ENCODE results near the gene WIPF1. TPM values are rescaled to one million over a fixed set of nuclear protein-coding genes. Genes with fewer than 3 reads are reported as not detected.

WIPF1 gene
- total RNA-seq, 1 experiment from 2014 or later = 62.6 TPM

DNA sequence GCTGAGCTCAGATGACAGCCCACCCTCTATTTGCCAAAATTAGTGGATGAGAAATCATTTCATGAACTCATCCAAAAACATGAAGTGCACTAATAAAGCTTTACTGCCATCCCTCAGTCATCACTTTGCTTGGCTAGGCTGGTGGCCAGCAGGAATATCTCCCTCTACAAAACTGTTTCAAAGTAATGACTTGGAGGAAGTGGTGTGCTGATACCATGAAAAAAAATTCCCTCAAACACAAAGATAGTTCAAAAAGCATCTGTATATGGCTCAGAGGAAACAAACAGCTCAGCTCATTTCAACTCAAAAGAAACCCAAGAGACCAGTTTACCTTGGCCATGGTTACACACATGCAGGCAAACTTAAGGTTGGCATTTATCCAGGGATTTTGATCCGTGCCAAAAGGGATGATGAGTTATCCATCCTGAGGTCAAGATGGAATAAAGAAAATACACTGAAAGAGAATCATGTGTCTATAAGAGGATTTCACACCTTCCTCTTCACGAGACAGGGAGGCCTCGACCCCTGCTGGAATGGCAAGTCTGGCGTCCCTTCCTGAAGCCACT lies 18.4 kb upstream of the WIPF1 start:
- Histone ChIP-seq H3K9ac (ENCODE audit: low read length) (peak overlapping the region; percentile 41), H3K4me2 (ENCODE audit: low read depth, low read length, poor library complexity, severe bottlenecking) (peak overlapping the region; percentile 58), H4K20me1 (ENCODE audit: insufficient read depth, low read depth, low read length) (no peaks in the 10 kb centered on the region), H3K36me3 (ENCODE audit: insufficient read depth, low read length) (peaks cover 28% of the 10 kb centered on the region), H3K27ac (ENCODE audit: low read length) (peak overlapping the region; percentile 99), H3K9me3 (ENCODE audit: low read length) (no peaks in the 10 kb centered on the region), H3K9me2 (replicated peaks; ENCODE audit: insufficient read depth, low read length) (no peaks in the 10 kb centered on the region), H3K4me1 (ENCODE audit: low read length) (peaks cover 79% of the 10 kb centered on the region), H3K27me3 (ENCODE audit: low read length) (no peaks in the 10 kb centered on the region), H3K4me3 (ENCODE audit: low read length) (0 out of 2 replicates have a peak overlapping the region, but pooled peaks have one; percentile 15), H2AFZ (ENCODE audit: low read length) (no peak overlapping the region), H3K79me2 (ENCODE audit: low read length) (peaks cover 68% of the 10 kb centered on the region)
- no peak for DNase-seq

DNA sequence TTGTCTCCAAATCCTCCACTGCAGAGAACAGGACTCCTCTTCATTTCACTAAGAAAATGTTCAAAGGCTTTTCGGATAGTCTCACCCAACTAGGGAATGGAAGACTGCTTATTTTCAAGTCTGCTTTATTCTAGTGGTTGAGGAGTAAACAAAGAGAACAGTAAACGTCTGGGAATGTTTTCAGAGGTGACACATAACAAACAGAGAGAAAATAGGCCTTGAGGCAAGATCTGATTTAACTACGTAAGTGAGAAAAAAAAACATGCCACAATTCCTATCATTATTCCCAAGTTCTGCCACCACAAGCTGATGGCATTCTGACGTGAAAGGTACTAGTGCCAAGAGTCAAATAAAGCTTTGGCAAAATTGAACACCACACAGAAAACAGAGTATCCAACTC lies 16.7 kb upstream of the WIPF1 start:
- Histone ChIP-seq H3K4me3 (ENCODE audit: low read length) (no peak overlapping the region), H3K4me1 (ENCODE audit: low read length) (peaks cover 96% of the 10 kb centered on the region), H3K4me2 (ENCODE audit: low read depth, low read length, poor library complexity, severe bottlenecking) (peak overlapping the region; percentile 40), H3K27ac (ENCODE audit: low read length) (peak overlapping the region; percentile 99), H3K9me2 (replicated peaks; ENCODE audit: insufficient read depth, low read length) (no peaks in the 10 kb centered on the region), H3K9ac (ENCODE audit: low read length) (no peak overlapping the region), H3K27me3 (ENCODE audit: low read length) (no peaks in the 10 kb centered on the region), H4K20me1 (ENCODE audit: insufficient read depth, low read depth, low read length) (no peaks in the 10 kb centered on the region), H3K79me2 (ENCODE audit: low read length) (peaks cover 67% of the 10 kb centered on the region), H3K36me3 (ENCODE audit: insufficient read depth, low read length) (peaks cover 29% of the 10 kb centered on the region), H3K9me3 (ENCODE audit: low read length) (no peaks in the 10 kb centered on the region), H2AFZ (ENCODE audit: low read length) (no peak overlapping the region)
- no peak for DNase-seq

DNA sequence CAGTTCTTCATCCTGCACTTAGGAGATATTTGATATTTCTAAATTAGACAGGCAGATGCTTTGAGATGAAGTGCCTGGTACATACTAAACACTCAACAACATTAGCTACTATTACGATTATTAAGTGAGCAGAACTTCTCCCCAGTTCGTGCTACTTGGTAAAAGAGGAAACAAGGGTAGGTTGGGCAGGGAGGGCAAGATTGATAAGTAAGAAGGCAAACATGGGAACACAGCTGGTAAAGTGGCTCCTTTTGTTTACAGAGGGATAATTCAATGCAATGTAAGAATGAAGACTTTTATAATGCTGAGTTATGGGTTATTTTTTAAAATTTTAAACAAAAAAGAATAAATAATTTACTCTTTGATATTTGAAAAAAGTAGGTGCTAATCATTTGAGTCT lies 15.9 kb upstream of the WIPF1 start:
- Histone ChIP-seq H2AFZ (ENCODE audit: low read length) (no peak overlapping the region), H3K4me1 (ENCODE audit: low read length) (peaks cover 100% of the 10 kb centered on the region), H3K4me2 (ENCODE audit: low read depth, low read length, poor library complexity, severe bottlenecking) (peak overlapping the region; percentile 40), H3K9me3 (ENCODE audit: low read length) (no peaks in the 10 kb centered on the region), H3K27ac (ENCODE audit: low read length) (peak overlapping the region; percentile 99), H3K9me2 (replicated peaks; ENCODE audit: insufficient read depth, low read length) (no peaks in the 10 kb centered on the region), H3K79me2 (ENCODE audit: low read length) (peaks cover 62% of the 10 kb centered on the region), H3K27me3 (ENCODE audit: low read length) (no peaks in the 10 kb centered on the region), H3K36me3 (ENCODE audit: insufficient read depth, low read length) (peaks cover 29% of the 10 kb centered on the region), H3K9ac (ENCODE audit: low read length) (0 out of 2 replicates have a peak overlapping the region, but pooled peaks have one; percentile 26), H3K4me3 (ENCODE audit: low read length) (0 out of 2 replicates have a peak overlapping the region, but pooled peaks have one; percentile 8), H4K20me1 (ENCODE audit: insufficient read depth, low read depth, low read length) (no peaks in the 10 kb centered on the region)
- DNase-seq = no peak

DNA sequence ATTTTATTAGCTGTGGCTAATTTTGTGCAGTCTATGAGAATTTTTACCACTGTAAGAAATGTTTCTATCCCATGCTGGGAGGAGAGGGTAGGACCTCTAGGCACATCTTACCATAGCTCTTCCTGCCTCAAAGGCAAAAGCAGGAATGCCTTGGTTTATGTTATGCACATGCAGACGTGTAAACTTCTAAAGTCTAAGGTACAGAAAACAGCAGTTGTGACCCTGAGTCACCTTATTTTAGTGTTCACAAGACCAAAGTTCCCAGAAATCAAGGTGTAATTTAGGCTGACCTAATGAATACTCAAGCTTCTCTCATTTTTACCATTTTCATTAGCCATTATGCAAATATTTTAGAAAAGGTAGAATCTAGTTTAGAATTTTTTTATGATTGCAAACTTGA lies 15.4 kb upstream of the WIPF1 start:
- no peaks in the 10 kb centered on the region for H4K20me1 ChIP-seq (ENCODE audit: insufficient read depth, low read depth, low read length)
- no peak overlapping the region for H3K9ac ChIP-seq (ENCODE audit: low read length)
- H3K9me2 ChIP-seq (replicated peaks; ENCODE audit: insufficient read depth, low read length) = no peaks in the 10 kb centered on the region
- 0 out of 2 replicates have a peak overlapping the region, but pooled peaks have one; percentile 8 for H3K4me3 ChIP-seq (ENCODE audit: low read length)
- no peak for DNase-seq
- H3K4me1 ChIP-seq (ENCODE audit: low read length) = peaks cover 100% of the 10 kb centered on the region
- no peaks in the 10 kb centered on the region for H3K27me3 ChIP-seq (ENCODE audit: low read length)
- no peak overlapping the region for H2AFZ ChIP-seq (ENCODE audit: low read length)
- peak overlapping the region; percentile 99 for H3K27ac ChIP-seq (ENCODE audit: low read length)
- H3K4me2 ChIP-seq (ENCODE audit: low read depth, low read length, poor library complexity, severe bottlenecking) = peak overlapping the region; percentile 40
- H3K79me2 ChIP-seq (ENCODE audit: low read length) = peaks cover 64% of the 10 kb centered on the region
- H3K36me3 ChIP-seq (ENCODE audit: insufficient read depth, low read length) = peaks cover 29% of the 10 kb centered on the region
- no peaks in the 10 kb centered on the region for H3K9me3 ChIP-seq (ENCODE audit: low read length)

DNA sequence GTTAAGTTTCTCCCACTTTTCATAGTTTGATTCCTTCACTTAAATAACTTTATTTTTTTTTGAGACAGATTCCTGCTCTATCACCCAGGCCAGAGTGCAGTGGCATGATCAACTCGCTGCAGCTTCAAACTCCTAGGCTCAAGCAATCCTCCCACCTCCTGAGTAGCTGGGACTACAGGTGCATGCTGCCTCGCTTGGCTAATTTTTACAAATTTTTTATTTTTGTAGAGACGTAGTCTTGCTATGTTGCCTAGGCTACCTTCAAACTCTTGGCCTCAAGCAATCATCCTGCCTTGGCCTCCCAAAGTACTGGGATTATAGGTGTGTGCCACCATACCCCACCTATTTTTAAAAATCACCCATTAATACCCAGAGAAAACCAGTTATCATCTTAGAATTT lies 14.2 kb upstream of the WIPF1 start:
- H3K27ac ChIP-seq (ENCODE audit: low read length) = peak overlapping the region; percentile 99
- peaks cover 29% of the 10 kb centered on the region for H3K36me3 ChIP-seq (ENCODE audit: insufficient read depth, low read length)
- H3K9ac ChIP-seq (ENCODE audit: low read length) = peak overlapping the region; percentile 74
- H2AFZ ChIP-seq (ENCODE audit: low read length) = no peak overlapping the region
- no peaks in the 10 kb centered on the region for H3K9me2 ChIP-seq (replicated peaks; ENCODE audit: insufficient read depth, low read length)
- H3K4me3 ChIP-seq (ENCODE audit: low read length) = peak overlapping the region; percentile 25; the same call in 1 of the 2 replicates
- no peaks in the 10 kb centered on the region for H3K9me3 ChIP-seq (ENCODE audit: low read length)
- DNase-seq = peak; percentile 89
- H3K79me2 ChIP-seq (ENCODE audit: low read length) = peaks cover 67% of the 10 kb centered on the region
- no peaks in the 10 kb centered on the region for H4K20me1 ChIP-seq (ENCODE audit: insufficient read depth, low read depth, low read length)
- no peaks in the 10 kb centered on the region for H3K27me3 ChIP-seq (ENCODE audit: low read length)
- peaks cover 99% of the 10 kb centered on the region for H3K4me1 ChIP-seq (ENCODE audit: low read length)
- peak overlapping the region; percentile 71 for H3K4me2 ChIP-seq (ENCODE audit: low read depth, low read length, poor library complexity, severe bottlenecking)

DNA sequence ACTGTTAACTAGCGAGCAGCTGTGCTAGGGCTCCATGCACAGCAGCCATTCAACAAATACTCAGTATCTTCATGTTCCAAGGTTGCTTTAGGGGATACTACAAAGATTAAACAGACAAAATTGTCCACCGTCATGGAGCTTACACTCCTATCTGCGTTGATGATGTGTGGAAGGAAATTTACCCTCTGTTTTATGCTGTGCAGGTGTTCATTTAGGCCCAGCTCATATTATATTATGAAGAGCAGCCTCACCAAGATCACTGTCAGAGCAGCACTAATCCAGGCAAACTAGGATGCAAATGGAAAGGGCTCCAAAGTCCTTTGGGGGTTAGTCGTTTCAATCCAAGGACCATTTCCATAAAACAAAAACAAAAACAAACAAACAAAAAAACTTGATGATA lies 13.4 kb upstream of the WIPF1 start:
- H2AFZ ChIP-seq (ENCODE audit: low read length) = no peak overlapping the region
- peak overlapping the region; percentile 74 for H3K9ac ChIP-seq (ENCODE audit: low read length)
- H3K27me3 ChIP-seq (ENCODE audit: low read length) = no peaks in the 10 kb centered on the region
- H3K4me1 ChIP-seq (ENCODE audit: low read length) = peaks cover 99% of the 10 kb centered on the region
- peaks cover 29% of the 10 kb centered on the region for H3K36me3 ChIP-seq (ENCODE audit: insufficient read depth, low read length)
- H3K4me2 ChIP-seq (ENCODE audit: low read depth, low read length, poor library complexity, severe bottlenecking) = peak overlapping the region; percentile 71
- peak overlapping the region; percentile 43 for H3K4me3 ChIP-seq (ENCODE audit: low read length)
- H3K79me2 ChIP-seq (ENCODE audit: low read length) = peaks cover 68% of the 10 kb centered on the region
- no peaks in the 10 kb centered on the region for H3K9me3 ChIP-seq (ENCODE audit: low read length)
- H4K20me1 ChIP-seq (ENCODE audit: insufficient read depth, low read depth, low read length) = no peaks in the 10 kb centered on the region
- DNase-seq = peak; percentile 78
- peak overlapping the region; percentile 99 for H3K27ac ChIP-seq (ENCODE audit: low read length)
- H3K9me2 ChIP-seq (replicated peaks; ENCODE audit: insufficient read depth, low read length) = no peaks in the 10 kb centered on the region

DNA sequence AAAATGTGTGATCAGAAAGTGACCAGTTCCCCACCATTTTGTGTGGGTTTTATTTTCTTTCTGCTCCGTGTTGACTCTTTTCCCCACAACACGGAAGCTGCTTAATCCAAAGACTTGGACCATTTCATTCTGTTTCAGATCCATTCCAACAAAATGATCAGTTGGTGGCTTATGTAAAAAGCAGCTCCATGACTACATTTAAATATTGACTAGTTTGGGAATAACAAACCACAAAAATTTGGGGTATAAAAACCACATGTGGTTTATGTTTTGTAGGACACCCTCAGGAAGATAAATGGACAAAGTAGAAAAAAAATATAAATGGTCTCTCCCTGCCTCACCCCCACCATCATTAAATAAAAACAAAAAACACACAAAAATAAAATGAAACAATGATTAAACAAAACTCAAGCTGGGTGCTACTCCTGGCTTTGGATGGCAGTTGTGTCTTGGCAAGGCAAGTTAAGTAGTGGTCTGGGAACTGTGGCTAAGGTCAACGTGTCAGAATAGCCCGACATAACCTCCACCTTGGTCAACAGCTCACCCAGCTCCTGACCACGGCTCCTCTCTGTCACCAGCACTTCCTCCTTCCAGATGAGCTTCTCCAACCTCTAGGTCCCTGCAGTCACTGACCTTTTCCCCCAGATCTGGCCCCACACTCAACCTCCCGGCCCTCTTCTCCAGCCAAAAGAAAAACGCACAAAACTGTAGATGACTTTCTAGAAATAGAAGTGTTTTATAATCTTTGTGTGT lies 12.8 kb upstream of the WIPF1 start:
- no peak overlapping the region for H2AFZ ChIP-seq (ENCODE audit: low read length)
- H3K79me2 ChIP-seq (ENCODE audit: low read length) = peaks cover 67% of the 10 kb centered on the region
- peak overlapping the region; percentile 43 for H3K4me3 ChIP-seq (ENCODE audit: low read length)
- peaks cover 29% of the 10 kb centered on the region for H3K36me3 ChIP-seq (ENCODE audit: insufficient read depth, low read length)
- H3K9ac ChIP-seq (ENCODE audit: low read length) = peak overlapping the region; percentile 74
- H3K4me1 ChIP-seq (ENCODE audit: low read length) = peaks cover 99% of the 10 kb centered on the region
- no peak for DNase-seq
- H3K27ac ChIP-seq (ENCODE audit: low read length) = peak overlapping the region; percentile 99
- no peaks in the 10 kb centered on the region for H3K9me2 ChIP-seq (replicated peaks; ENCODE audit: insufficient read depth, low read length)
- no peaks in the 10 kb centered on the region for H3K9me3 ChIP-seq (ENCODE audit: low read length)
- no peaks in the 10 kb centered on the region for H3K27me3 ChIP-seq (ENCODE audit: low read length)
- peak overlapping the region; percentile 71 for H3K4me2 ChIP-seq (ENCODE audit: low read depth, low read length, poor library complexity, severe bottlenecking)
- no peaks in the 10 kb centered on the region for H4K20me1 ChIP-seq (ENCODE audit: insufficient read depth, low read depth, low read length)

DNA sequence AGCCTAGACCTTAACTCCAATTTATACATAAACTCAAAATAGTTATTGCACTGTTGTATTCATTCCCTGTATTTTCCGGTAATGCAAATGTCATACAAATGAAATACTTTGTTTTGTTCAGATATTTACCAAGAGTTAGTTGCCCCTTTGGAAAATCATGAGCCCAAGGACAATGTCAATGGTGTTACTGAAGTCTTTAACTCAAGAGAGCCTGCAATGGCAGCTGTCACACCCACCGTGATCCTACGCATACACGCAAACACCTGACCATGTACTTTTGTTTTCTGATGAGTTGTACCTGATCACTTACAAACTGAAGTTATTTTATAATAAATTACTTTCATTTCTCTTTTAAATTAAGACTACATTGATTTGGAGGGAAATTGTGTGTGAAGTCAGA lies 11.7 kb upstream of the WIPF1 start:
- peak overlapping the region; percentile 74 for H3K9ac ChIP-seq (ENCODE audit: low read length)
- H3K27me3 ChIP-seq (ENCODE audit: low read length) = no peaks in the 10 kb centered on the region
- H3K4me1 ChIP-seq (ENCODE audit: low read length) = peaks cover 97% of the 10 kb centered on the region
- H3K79me2 ChIP-seq (ENCODE audit: low read length) = peaks cover 67% of the 10 kb centered on the region
- H3K9me3 ChIP-seq (ENCODE audit: low read length) = no peaks in the 10 kb centered on the region
- no peaks in the 10 kb centered on the region for H4K20me1 ChIP-seq (ENCODE audit: insufficient read depth, low read depth, low read length)
- H3K4me3 ChIP-seq (ENCODE audit: low read length) = no peak overlapping the region
- no peak overlapping the region for H2AFZ ChIP-seq (ENCODE audit: low read length)
- H3K27ac ChIP-seq (ENCODE audit: low read length) = peak overlapping the region; percentile 99
- no peaks in the 10 kb centered on the region for H3K9me2 ChIP-seq (replicated peaks; ENCODE audit: insufficient read depth, low read length)
- no peak for DNase-seq
- peak overlapping the region; percentile 71 for H3K4me2 ChIP-seq (ENCODE audit: low read depth, low read length, poor library complexity, severe bottlenecking)
- H3K36me3 ChIP-seq (ENCODE audit: insufficient read depth, low read length) = peaks cover 22% of the 10 kb centered on the region
